Panc1 (cell line): Measurements from ENCODE around the gene TRIM75.
"Not testable (repeated sequence)": the region's sequence is repeated elsewhere in the genome, so short reads cannot be mapped to it uniquely, and the experiment has no call there.

Experiments
- CTCF ChIP-seq: fragments of 450-650 bp; IDR thresholded peaks from 2 replicates; pipeline ENCODE4 v1.5.1; 2017; ENCODE audit warnings: mild to moderate bottlenecking
- POLR2AphosphoS5 ChIP-seq: IDR thresholded peaks from 2 replicates; pipeline ENCODE4 v1.6.1; 2012; ENCODE audit warnings: mild to moderate bottlenecking, low read depth, low read length, moderate library complexity
- REST ChIP-seq, 2 experiments: IDR thresholded peaks; 2 replicates each; pipeline ENCODE4 v1.6.1; 2011 to 2012; ENCODE audit warnings: low read depth in 2 of 2, control low read depth in 1 of 2, low read length in 1 of 2, mild to moderate bottlenecking in 1 of 2, moderate library complexity in 1 of 2; ENCODE audit not compliant: insufficient read depth in 1 of 2
- SIN3A ChIP-seq: IDR thresholded peaks from 2 replicates; pipeline ENCODE4 v1.6.1; 2012; ENCODE audit warnings: low read depth, mild to moderate bottlenecking, low read length, moderate library complexity, borderline replicate concordance; ENCODE audit not compliant: insufficient read depth
- TCF7L2 ChIP-seq: IDR thresholded peaks from 2 replicates; pipeline ENCODE4 v1.6.1; 2011; ENCODE audit warnings: mild to moderate bottlenecking, low read depth, low read length, inconsistent platforms

GRCh38 chr4:165019995-165020394, 33.7 kb upstream of the TRIM75 start:
- TF ChIP-seq TCF7L2; CTCF; POLR2AphosphoS5; REST (IDR thresholded peaks at IDR 0.05; ENCODE audit: insufficient read depth in 1 of 2, low read depth in 2 of 2, low read length in 1 of 2); SIN3A: not testable (repeated sequence)
